ENCODE measurements around the gene MCTP1.

DNA sequence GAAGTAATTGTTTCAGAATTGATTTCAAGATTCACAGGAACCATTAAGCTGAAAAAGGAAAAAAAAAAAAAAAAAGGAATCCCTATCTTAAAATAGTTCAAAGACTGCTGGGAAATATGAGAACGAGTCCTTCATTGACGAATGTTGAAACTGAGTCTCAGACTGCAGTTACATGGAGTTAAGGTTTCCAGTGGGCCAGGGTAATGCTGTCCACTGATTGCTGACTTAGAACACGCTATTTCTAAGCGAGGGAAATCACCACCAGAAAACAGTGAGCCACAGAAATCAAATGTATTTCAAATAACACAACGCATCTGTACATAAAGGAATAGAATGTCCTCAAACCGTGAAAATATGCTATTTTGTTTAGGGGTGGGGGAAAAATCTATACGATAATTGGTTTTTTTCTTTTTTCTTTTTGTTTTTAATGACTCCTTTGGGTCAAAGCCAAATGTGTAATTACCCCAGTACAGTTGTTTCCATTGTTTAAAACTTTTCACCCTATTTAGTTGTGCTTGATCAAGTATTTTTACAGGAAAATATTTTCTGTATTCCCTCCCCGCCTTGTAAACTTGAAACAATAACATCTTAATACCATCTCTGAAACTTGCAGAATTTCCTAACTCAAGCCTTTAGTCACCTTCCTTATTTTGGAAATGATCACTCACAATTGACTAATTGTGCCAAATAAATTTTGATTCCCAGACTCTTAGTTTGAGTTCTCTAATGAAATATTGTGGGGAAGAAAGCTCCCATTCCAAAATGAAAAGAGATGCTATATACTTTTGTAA, 208.3 kb downstream of the MCTP1 start:
- TF ChIP-seq, protein P1, sequence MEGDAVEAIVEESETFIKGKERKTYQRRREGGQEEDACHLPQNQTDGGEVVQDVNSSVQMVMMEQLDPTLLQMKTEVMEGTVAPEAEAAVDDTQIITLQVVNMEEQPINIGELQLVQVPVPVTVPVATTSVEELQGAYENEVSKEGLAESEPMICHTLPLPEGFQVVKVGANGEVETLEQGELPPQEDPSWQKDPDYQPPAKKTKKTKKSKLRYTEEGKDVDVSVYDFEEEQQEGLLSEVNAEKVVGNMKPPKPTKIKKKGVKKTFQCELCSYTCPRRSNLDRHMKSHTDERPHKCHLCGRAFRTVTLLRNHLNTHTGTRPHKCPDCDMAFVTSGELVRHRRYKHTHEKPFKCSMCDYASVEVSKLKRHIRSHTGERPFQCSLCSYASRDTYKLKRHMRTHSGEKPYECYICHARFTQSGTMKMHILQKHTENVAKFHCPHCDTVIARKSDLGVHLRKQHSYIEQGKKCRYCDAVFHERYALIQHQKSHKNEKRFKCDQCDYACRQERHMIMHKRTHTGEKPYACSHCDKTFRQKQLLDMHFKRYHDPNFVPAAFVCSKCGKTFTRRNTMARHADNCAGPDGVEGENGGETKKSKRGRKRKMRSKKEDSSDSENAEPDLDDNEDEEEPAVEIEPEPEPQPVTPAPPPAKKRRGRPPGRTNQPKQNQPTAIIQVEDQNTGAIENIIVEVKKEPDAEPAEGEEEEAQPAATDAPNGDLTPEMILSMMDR (IDR thresholded peaks at IDR 0.05) = no peak
- TF ChIP-seq NR3C1 (CRISPR knock-in tag; conservative IDR thresholded peaks at IDR 0.05; ENCODE audit: low read depth) (no peak), ZNF317 (CRISPR knock-in tag; IDR thresholded peaks at IDR 0.05; ENCODE audit: borderline replicate concordance, low read depth) (no peak), NR2C2 (CRISPR knock-in tag; IDR thresholded peaks at IDR 0.05) (no peak)
- TF ChIP-seq, protein P2, sequence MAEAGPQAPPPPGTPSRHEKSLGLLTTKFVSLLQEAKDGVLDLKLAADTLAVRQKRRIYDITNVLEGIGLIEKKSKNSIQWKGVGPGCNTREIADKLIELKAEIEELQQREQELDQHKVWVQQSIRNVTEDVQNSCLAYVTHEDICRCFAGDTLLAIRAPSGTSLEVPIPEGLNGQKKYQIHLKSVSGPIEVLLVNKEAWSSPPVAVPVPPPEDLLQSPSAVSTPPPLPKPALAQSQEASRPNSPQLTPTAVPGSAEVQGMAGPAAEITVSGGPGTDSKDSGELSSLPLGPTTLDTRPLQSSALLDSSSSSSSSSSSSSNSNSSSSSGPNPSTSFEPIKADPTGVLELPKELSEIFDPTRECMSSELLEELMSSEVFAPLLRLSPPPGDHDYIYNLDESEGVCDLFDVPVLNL (CRISPR knock-in tag; IDR thresholded peaks at IDR 0.05; ENCODE audit: borderline replicate concordance, low read depth) = no peak

Data from WTC11 (cell line).